Skeletal muscle cell (primary cell): ENCODE measurements around the gene CARD8.
A peak's percentile ranks its signal among the peaks of the same experiment; 100 is the strongest.

Experiments
- DNase-seq: peaks from one replicate; pipeline ENCODE4 v3.0.0-alpha.2; 2010; ENCODE audit warnings: low read depth
- H3K4me3 ChIP-seq: 2 replicates; pipeline ENCODE4 v1.5.1; 2011; ENCODE audit warnings: low read depth, mild to moderate bottlenecking, control low read depth, low read length, moderate library complexity

CARD8 gene

GRCh38 chr19:48183356-48183755, 72.4 kb downstream of the CARD8 start:
- no peak overlapping the region for H3K4me3 ChIP-seq
- DNase-seq, result no peak

GRCh38 chr19:48182434-48182833, 73.3 kb downstream of the CARD8 start:
- no peak for DNase-seq
- H3K4me3 ChIP-seq, result no peak overlapping the region

GRCh38 chr19:48181505-48181904, 74.2 kb downstream of the CARD8 start:
- no peak overlapping the region for H3K4me3 ChIP-seq

GRCh38 chr19:48176226-48176625, 79.5 kb downstream of the CARD8 start:
- no peak for DNase-seq
- H3K4me3 ChIP-seq, result no peak overlapping the region

More at GRCh38 chr19:48181505-48181904, 74.2 kb downstream of the CARD8 start:
- no peak for DNase-seq

- no peak for DNase-seq
- no peak overlapping the region for H3K4me3 ChIP-seq
These were observed 80.1 kb downstream of the CARD8 start for GRCh38 chr19:48175578-48175977.

- no peak overlapping the region for H3K4me3 ChIP-seq
- no peak for DNase-seq
These were observed 81.2 kb downstream of the CARD8 start for GRCh38 chr19:48174445-48175030.

- DNase-seq, result no peak
- H3K4me3 ChIP-seq, result no peak overlapping the region
These were observed 84.0 kb downstream of the CARD8 start for GRCh38 chr19:48171710-48172109.

- peak overlapping the region; percentile 94 for H3K4me3 ChIP-seq
- no peak for DNase-seq
These were observed 84.8 kb downstream of the CARD8 start for GRCh38 chr19:48170817-48171347.

GRCh38 chr19:48169939-48170803, 85.5 kb downstream of the CARD8 start, which contains the start of the genes LIG1 and ZSWIM9:
TSS of gene LIG1 (minus strand) at chr19:48170344. CDS start at chr19:48165566, 4,778 bp downstream.
TSS of gene ZSWIM9 (plus strand) at chr19:48170680. CDS start at chr19:48171803, 1,123 bp downstream.
- DNase-seq, result peak; percentile 83
- H3K4me3 ChIP-seq, result peak within 1 kb of the TSS; percentile 94

GRCh38 chr19:48169578-48169938, 86.2 kb downstream of the CARD8 start:
- DNase-seq, result no peak

GRCh38 chr19:48168689-48169088, 87.0 kb downstream of the CARD8 start:
- no peak for DNase-seq
- no peak overlapping the region for H3K4me3 ChIP-seq

More at GRCh38 chr19:48169578-48169938, 86.2 kb downstream of the CARD8 start:
- H3K4me3 ChIP-seq, result peak overlapping the region; percentile 94

- no peak overlapping the region for H3K4me3 ChIP-seq
- DNase-seq, result no peak
These were observed 97.4 kb downstream of the CARD8 start for GRCh38 chr19:48158210-48158790.
